SK-N-SH (cell line): ENCODE results near the gene MACROD2. TPM values are rescaled to one million over a fixed set of nuclear protein-coding genes. Genes with fewer than 3 reads are reported as not detected.

Experiments used
- CTCF ChIA-PET: fragments of 300-600, 350-600 bp; formaldehyde crosslinking; extraction: SDS; loops from one replicate; lab custom pipeline; 2021; lab: Yijun Ruan, JAX
- POLR2A ChIA-PET: fragments of 350-600 bp; sonication (Branson Sonifier 250); formaldehyde crosslinking; extraction: SDS; loops from one replicate; lab custom pipeline; 2020; ENCODE audit warnings: antibody characterized with exemption, inconsistent platforms; lab: Yijun Ruan, JAX
- DNase-seq: peaks from one replicate; pipeline ENCODE4 v3.0.0; 2012
- H2AFZ ChIP-seq: fragments of 200-600 bp; sonication (generic); 2 replicates; pipeline ENCODE4 v1.8.1; 2016; ENCODE audit warnings: antibody characterized with exemption, mild to moderate bottlenecking, low read depth
- H3F3A ChIP-seq: fragments of 200-600 bp; sonication (generic); replicated peaks from 2 replicates; pipeline ENCODE3; 2016; ENCODE audit warnings: antibody characterized with exemption, mild to moderate bottlenecking; ENCODE audit not compliant: insufficient read depth
- H3K27ac ChIP-seq, 2 experiments: fragments of 200-500 bp in 1 of 2; fragments of 200-600 bp in 1 of 2; sonication (Bioruptor generic) in 1 of 2; sonication (generic), shearing (Covaris generic) in 1 of 2; 2 replicates each; pipeline versions ENCODE4 v1.5.1 to v1.6.1; 2014 to 2016; ENCODE audit warnings: low read depth in 2 of 2, inconsistent platforms in 1 of 2, low read length in 1 of 2, mild to moderate bottlenecking in 1 of 2, mixed read lengths in 1 of 2
- H3K27me3 ChIP-seq: fragments of 200-600 bp; sonication (generic), shearing (Covaris generic); 2 replicates; pipeline ENCODE4 v1.6.1; 2016; ENCODE audit warnings: mixed run types; ENCODE audit not compliant: insufficient read depth
- H3K36me3 ChIP-seq, 2 experiments: fragments of 200-500 bp in 1 of 2; fragments of 200-600 bp in 1 of 2; sonication (Bioruptor generic) in 1 of 2; sonication (generic) in 1 of 2; replicated peaks in 1 of 2; 2 replicates each; pipeline versions ENCODE3 to v1.5.1; 2014 to 2016; ENCODE audit warnings: low read length in 1 of 2, mild to moderate bottlenecking in 1 of 2; ENCODE audit not compliant: insufficient read depth in 2 of 2, control insufficient read depth in 1 of 2
- H3K4me1 ChIP-seq, 2 experiments: fragments of 200-500 bp in 1 of 2; fragments of 200-600 bp in 1 of 2; sonication (Bioruptor generic) in 1 of 2; sonication (generic), shearing (Covaris generic) in 1 of 2; 2 replicates each; pipeline versions ENCODE4 v1.5.1 to v1.6.1; 2014 to 2016; ENCODE audit warnings: low read depth in 1 of 2, low read length in 1 of 2, mixed run types in 1 of 2; ENCODE audit not compliant: insufficient read depth in 2 of 2, control insufficient read depth in 1 of 2
- H3K4me2 ChIP-seq: fragments of 200-600 bp; sonication (generic), shearing (Covaris generic); 2 replicates; pipeline ENCODE4 v1.6.1; 2017; ENCODE audit warnings: mixed run types
- H3K4me3 ChIP-seq, 2 experiments: fragments of 200-500 bp in 1 of 2; fragments of 200-600 bp in 1 of 2; sonication (Bioruptor generic) in 1 of 2; sonication (generic), shearing (Covaris generic) in 1 of 2; 2 replicates each; pipeline versions ENCODE4 v1.5.1 to v1.8.1; 2014 to 2016; ENCODE audit warnings: low read depth in 2 of 2, inconsistent platforms in 1 of 2, low read length in 1 of 2, mild to moderate bottlenecking in 1 of 2, mixed read lengths in 1 of 2, moderate library complexity in 1 of 2
- H3K79me2 ChIP-seq: fragments of 200-600 bp; sonication (generic); 2 replicates; pipeline ENCODE4 v1.8.1; 2017; ENCODE audit warnings: mild to moderate bottlenecking; ENCODE audit not compliant: insufficient read depth
- H3K9ac ChIP-seq: fragments of 200-600 bp; sonication (generic); 2 replicates; pipeline ENCODE4 v1.6.1; 2017; ENCODE audit warnings: mixed run types
- H3K9me2 ChIP-seq: fragments of 200-600 bp; sonication (generic); 2 replicates; pipeline ENCODE4 v1.6.1; 2017; ENCODE audit warnings: mixed run types
- H3K9me3 ChIP-seq: fragments of 200-600 bp; sonication (generic); 2 replicates; pipeline ENCODE4 v1.6.1; 2017; ENCODE audit warnings: mixed run types, mild to moderate bottlenecking, moderate library complexity
- H4K20me1 ChIP-seq: fragments of 200-600 bp; sonication (generic); 2 replicates; pipeline ENCODE4 v1.6.1; 2017; ENCODE audit warnings: mild to moderate bottlenecking, mixed run types; ENCODE audit not compliant: insufficient read depth
- ELF1 ChIP-seq: IDR thresholded peaks from 2 replicates; pipeline ENCODE4 v1.4.0; 2012
- FOSL2 ChIP-seq: IDR thresholded peaks from 2 replicates; pipeline ENCODE4 v1.4.0; 2012; ENCODE audit warnings: low read depth, mild to moderate bottlenecking, moderate library complexity, borderline replicate concordance
- RAD21 ChIP-seq: IDR thresholded peaks from 2 replicates; pipeline ENCODE4 v1.6.1; 2012; ENCODE audit warnings: mild to moderate bottlenecking, low read length
- SMC3 ChIP-seq: IDR thresholded peaks from 2 replicates; pipeline ENCODE4 v1.6.1; 2012; ENCODE audit warnings: low read depth, low read length, improper control_type of control experiment
- YY1 ChIP-seq: IDR thresholded peaks from 2 replicates; pipeline ENCODE4 v1.4.0; 2012; ENCODE audit warnings: low read depth, mild to moderate bottlenecking
- WGBS: methylation state at CpG from one replicate; pipeline ENCODE4 v1.1.6; 2017; ENCODE audit warnings: low lambda C conversion rate; 5-methylcytosine and 5-hydroxymethylcytosine counted together
- polyA plus RNA-seq, 3 experiments: library from polyadenylated mRNA; depleted of rRNA; stranded (reverse); fragments of >200 nt; gene quantifications; 2 replicates each; pipeline ENCODE4 v1.2.3, GENCODE V29; 2012
- TF ChIP-seq, protein P1 (sequence below): fragments of 150-350 bp; IDR thresholded peaks from 2 replicates; pipeline ENCODE4 v1.6.1; 2016; ENCODE audit warnings: mild to moderate bottlenecking, low read depth, low read length
- TF ChIP-seq, protein P2 (sequence below): IDR thresholded peaks from 2 replicates; pipeline ENCODE4 v1.4.0; 2012; ENCODE audit warnings: low read depth, borderline replicate concordance
- TF ChIP-seq, protein P3 (sequence below): IDR thresholded peaks from 2 replicates; pipeline ENCODE4 v1.6.1; 2012; ENCODE audit warnings: mild to moderate bottlenecking, low read depth, low read length, moderate library complexity
- TF ChIP-seq, protein P4 (sequence below): fragments of 150-350 bp; IDR thresholded peaks from 2 replicates; pipeline ENCODE4 v1.6.1; 2017; ENCODE audit warnings: antibody characterized with exemption, low read length, low read depth, borderline replicate concordance
- TF ChIP-seq, protein P5 (sequence below): IDR thresholded peaks from 2 replicates; pipeline ENCODE4 v1.4.0; 2012; ENCODE audit warnings: low read depth

Gene MACROD2
- polyA plus RNA-seq, 1 of the 3 experiments (the other 2 are of a cell fraction): 0.33 TPM

DNA sequence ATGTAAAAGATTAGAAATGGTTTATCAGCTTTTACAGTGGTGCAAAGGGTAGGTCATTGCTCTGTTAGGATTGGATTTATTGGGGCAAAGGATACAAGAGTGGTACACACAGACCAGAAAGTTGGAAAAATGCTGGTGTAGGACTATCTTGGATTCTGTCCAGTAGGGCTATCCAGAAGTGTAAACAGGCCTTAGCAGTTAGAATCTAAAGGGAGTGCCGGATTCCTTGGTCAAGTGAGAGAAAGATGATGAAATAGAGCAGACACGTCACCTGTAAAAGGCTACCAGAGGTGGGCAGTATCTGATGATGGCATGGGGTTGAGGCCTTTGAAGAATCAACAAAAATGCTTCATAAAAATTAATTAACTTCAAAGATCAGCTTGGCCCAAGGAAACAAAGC, 1602.0 kb downstream of the MACROD2 start:
- H2AFZ ChIP-seq: no peak overlapping the region
- H3K27ac ChIP-seq: no peak overlapping the region
- peaks cover 0 to 2% of the 10 kb centered on the region in 2 experiments; a peak in 1 of 4 replicates for H3K4me1 ChIP-seq
- no peak overlapping the region for H3K9ac ChIP-seq
- no peak overlapping the region for H3K4me2 ChIP-seq
- H3K9me2 ChIP-seq: no peaks in the 10 kb centered on the region
- H3K27me3 ChIP-seq: no peaks in the 10 kb centered on the region
- no peaks in the 10 kb centered on the region for H3K9me3 ChIP-seq
- no peak overlapping the region for H3K4me3 ChIP-seq
- H3K79me2 ChIP-seq: no peaks in the 10 kb centered on the region
- WGBS: 43% methylated on average over 2 of the region's 2 CpGs
- H4K20me1 ChIP-seq: no peaks in the 10 kb centered on the region
- CTCF ChIA-PET: interaction anchor here (0.7 kb wide), 1 partner anchor 12 kb away, joined by 3 read pairs; no protein-coding TSS in a partner anchor
- no peaks in the 10 kb centered on the region for H3K36me3 ChIP-seq
- POLR2A ChIA-PET: no interaction called here
- TF ChIP-seq, protein P1, sequence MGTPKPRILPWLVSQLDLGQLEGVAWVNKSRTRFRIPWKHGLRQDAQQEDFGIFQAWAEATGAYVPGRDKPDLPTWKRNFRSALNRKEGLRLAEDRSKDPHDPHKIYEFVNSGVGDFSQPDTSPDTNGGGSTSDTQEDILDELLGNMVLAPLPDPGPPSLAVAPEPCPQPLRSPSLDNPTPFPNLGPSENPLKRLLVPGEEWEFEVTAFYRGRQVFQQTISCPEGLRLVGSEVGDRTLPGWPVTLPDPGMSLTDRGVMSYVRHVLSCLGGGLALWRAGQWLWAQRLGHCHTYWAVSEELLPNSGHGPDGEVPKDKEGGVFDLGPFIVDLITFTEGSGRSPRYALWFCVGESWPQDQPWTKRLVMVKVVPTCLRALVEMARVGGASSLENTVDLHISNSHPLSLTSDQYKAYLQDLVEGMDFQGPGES: no peak
- TF ChIP-seq, protein P2, sequence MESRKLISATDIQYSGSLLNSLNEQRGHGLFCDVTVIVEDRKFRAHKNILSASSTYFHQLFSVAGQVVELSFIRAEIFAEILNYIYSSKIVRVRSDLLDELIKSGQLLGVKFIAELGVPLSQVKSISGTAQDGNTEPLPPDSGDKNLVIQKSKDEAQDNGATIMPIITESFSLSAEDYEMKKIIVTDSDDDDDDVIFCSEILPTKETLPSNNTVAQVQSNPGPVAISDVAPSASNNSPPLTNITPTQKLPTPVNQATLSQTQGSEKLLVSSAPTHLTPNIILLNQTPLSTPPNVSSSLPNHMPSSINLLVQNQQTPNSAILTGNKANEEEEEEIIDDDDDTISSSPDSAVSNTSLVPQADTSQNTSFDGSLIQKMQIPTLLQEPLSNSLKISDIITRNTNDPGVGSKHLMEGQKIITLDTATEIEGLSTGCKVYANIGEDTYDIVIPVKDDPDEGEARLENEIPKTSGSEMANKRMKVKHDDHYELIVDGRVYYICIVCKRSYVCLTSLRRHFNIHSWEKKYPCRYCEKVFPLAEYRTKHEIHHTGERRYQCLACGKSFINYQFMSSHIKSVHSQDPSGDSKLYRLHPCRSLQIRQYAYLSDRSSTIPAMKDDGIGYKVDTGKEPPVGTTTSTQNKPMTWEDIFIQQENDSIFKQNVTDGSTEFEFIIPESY: no peak
- TF ChIP-seq FOSL2 (no peak), YY1 (no peak)
- TF ChIP-seq, protein P3, sequence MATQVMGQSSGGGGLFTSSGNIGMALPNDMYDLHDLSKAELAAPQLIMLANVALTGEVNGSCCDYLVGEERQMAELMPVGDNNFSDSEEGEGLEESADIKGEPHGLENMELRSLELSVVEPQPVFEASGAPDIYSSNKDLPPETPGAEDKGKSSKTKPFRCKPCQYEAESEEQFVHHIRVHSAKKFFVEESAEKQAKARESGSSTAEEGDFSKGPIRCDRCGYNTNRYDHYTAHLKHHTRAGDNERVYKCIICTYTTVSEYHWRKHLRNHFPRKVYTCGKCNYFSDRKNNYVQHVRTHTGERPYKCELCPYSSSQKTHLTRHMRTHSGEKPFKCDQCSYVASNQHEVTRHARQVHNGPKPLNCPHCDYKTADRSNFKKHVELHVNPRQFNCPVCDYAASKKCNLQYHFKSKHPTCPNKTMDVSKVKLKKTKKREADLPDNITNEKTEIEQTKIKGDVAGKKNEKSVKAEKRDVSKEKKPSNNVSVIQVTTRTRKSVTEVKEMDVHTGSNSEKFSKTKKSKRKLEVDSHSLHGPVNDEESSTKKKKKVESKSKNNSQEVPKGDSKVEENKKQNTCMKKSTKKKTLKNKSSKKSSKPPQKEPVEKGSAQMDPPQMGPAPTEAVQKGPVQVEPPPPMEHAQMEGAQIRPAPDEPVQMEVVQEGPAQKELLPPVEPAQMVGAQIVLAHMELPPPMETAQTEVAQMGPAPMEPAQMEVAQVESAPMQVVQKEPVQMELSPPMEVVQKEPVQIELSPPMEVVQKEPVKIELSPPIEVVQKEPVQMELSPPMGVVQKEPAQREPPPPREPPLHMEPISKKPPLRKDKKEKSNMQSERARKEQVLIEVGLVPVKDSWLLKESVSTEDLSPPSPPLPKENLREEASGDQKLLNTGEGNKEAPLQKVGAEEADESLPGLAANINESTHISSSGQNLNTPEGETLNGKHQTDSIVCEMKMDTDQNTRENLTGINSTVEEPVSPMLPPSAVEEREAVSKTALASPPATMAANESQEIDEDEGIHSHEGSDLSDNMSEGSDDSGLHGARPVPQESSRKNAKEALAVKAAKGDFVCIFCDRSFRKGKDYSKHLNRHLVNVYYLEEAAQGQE: no peak
- TF ChIP-seq, protein P4, sequence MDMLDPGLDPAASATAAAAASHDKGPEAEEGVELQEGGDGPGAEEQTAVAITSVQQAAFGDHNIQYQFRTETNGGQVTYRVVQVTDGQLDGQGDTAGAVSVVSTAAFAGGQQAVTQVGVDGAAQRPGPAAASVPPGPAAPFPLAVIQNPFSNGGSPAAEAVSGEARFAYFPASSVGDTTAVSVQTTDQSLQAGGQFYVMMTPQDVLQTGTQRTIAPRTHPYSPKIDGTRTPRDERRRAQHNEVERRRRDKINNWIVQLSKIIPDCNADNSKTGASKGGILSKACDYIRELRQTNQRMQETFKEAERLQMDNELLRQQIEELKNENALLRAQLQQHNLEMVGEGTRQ: no peak
- TF ChIP-seq, all 33 proteins: peak for 0
- H3F3A ChIP-seq: no peaks in the 10 kb centered on the region
- DNase-seq: no peak

DNA sequence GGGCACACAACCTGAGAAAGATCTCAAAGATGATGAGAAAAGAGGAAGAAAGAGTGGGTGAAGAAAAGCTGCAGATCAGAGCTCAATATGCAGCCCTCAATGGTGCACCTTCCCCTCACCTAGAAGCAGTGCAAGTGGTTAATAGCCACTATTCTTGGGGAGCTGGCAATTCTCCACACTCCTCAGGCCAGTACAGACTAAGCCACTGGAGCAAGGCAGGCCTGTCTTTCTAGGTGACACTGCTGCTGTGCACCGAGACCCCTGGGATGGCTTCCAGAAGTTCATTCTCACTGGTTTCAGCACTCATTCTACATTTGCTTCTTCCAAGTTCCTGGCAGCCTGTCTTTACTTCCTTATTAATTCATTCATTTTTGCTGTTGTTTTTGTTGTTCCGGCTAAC, 1604.6 kb downstream of the MACROD2 start:
- Histone ChIP-seq H3K27me3 (no peaks in the 10 kb centered on the region), H3K27ac (no peak overlapping the region), H3K36me3 (no peaks in the 10 kb centered on the region), H2AFZ (no peak overlapping the region), H3K4me1 (no peaks in the 10 kb centered on the region), H4K20me1 (no peaks in the 10 kb centered on the region), H3K4me3 (no peak overlapping the region), H3K4me2 (no peak overlapping the region), H3K79me2 (no peaks in the 10 kb centered on the region), H3K9me3 (no peaks in the 10 kb centered on the region), H3F3A (no peaks in the 10 kb centered on the region), H3K9me2 (no peaks in the 10 kb centered on the region), H3K9ac (no peak overlapping the region)
- ChIA-PET POLR2A (no interaction called here), CTCF (interaction anchor here (0.7 to 1.4 kb wide), 2 partner anchors 15 to 1493 kb away, joined by 3 read pairs; no protein-coding TSS in a partner anchor)
- DNase-seq: no peak
- 36% methylated on average over 2 of the region's 2 CpGs for WGBS
- TF ChIP-seq FOSL2 (no peak), ELF1 (no peak), RAD21 (no peak), SMC3 (no peak)
- TF ChIP-seq, protein P5, sequence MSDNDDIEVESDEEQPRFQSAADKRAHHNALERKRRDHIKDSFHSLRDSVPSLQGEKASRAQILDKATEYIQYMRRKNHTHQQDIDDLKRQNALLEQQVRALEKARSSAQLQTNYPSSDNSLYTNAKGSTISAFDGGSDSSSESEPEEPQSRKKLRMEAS: no peak
